Keratinocyte (primary cell): ENCODE data around the gene USP20. TPM values are rescaled to one million over a fixed set of nuclear protein-coding genes. Genes with fewer than 3 reads are reported as not detected.

Experiments used
- DNase-seq: peaks from one replicate; pipeline ENCODE4 v3.0.0-alpha.2; 2011; ENCODE audit warnings: low read depth, missing footprints, low spot score
- FAIRE-seq: peaks from 2 replicates; lab custom pipeline; 2011; peaks lifted over from hg19 to GRCh38; lab: Jason Lieb, UNC
- H2AFZ ChIP-seq: 2 replicates; pipeline ENCODE4 v1.6.0; 2012; ENCODE audit warnings: low read length, control low read depth, inconsistent platforms; ENCODE audit not compliant: control insufficient read depth
- H3K27ac ChIP-seq: 2 replicates; pipeline ENCODE4 v1.5.1; 2011; ENCODE audit warnings: low read length; ENCODE audit not compliant: control insufficient read depth, insufficient read depth
- H3K27me3 ChIP-seq: 3 replicates; pipeline ENCODE4 v1.6.0; 2011; ENCODE audit warnings: low read length; ENCODE audit not compliant: control insufficient read depth, insufficient read depth; ENCODE audit errors: extremely low read depth
- H3K36me3 ChIP-seq, 2 experiments: 2 replicates in 1 of 2; 3 replicates in 1 of 2; pipeline ENCODE4 v1.5.1; 2011; ENCODE audit warnings: low read length in 2 of 2, mild to moderate bottlenecking in 1 of 2; ENCODE audit not compliant: control insufficient read depth in 2 of 2, insufficient read depth in 2 of 2; ENCODE audit errors: extremely low read depth in 1 of 2
- H3K4me1 ChIP-seq: 3 replicates; pipeline ENCODE4 v1.5.1; 2011; ENCODE audit warnings: low read length; ENCODE audit not compliant: control insufficient read depth, insufficient read depth; ENCODE audit errors: extremely low read depth
- H3K4me2 ChIP-seq: 3 replicates; pipeline ENCODE4 v1.6.0; 2011; ENCODE audit warnings: low read depth, low read length; ENCODE audit not compliant: control insufficient read depth, insufficient read depth; ENCODE audit errors: extremely low read depth
- H3K4me3 ChIP-seq, 3 experiments: fragments of 200-600 bp in 1 of 3; sonication (generic) in 1 of 3; 2 replicates in 2 of 3; 3 replicates in 1 of 3; pipeline ENCODE4 v1.5.1; 2011 to 2016; ENCODE audit warnings: low read length in 3 of 3, mild to moderate bottlenecking in 3 of 3, control low read depth in 2 of 3, inconsistent platforms in 1 of 3, low read depth in 1 of 3, mixed read lengths in 1 of 3, mixed run types in 1 of 3, moderate library complexity in 1 of 3; ENCODE audit not compliant: control insufficient read depth in 2 of 3, insufficient read depth in 2 of 3; ENCODE audit errors: extremely low read depth in 1 of 3
- H3K79me2 ChIP-seq: 2 replicates; pipeline ENCODE4 v1.6.0; 2012; ENCODE audit warnings: low read length; ENCODE audit not compliant: control insufficient read depth, insufficient read depth
- H3K9ac ChIP-seq: 3 replicates; pipeline ENCODE4 v1.6.0; 2011; ENCODE audit warnings: low read length; ENCODE audit not compliant: control insufficient read depth, insufficient read depth; ENCODE audit errors: extremely low read depth
- H3K9me1 ChIP-seq: 3 replicates; pipeline ENCODE4 v1.6.0; 2011; ENCODE audit warnings: low read length; ENCODE audit not compliant: control insufficient read depth, insufficient read depth; ENCODE audit errors: extremely low read depth
- H3K9me3 ChIP-seq: 2 replicates; pipeline ENCODE4 v1.5.1; 2012; ENCODE audit warnings: low read depth, low read length; ENCODE audit not compliant: control insufficient read depth
- H4K20me1 ChIP-seq: 3 replicates; pipeline ENCODE4 v1.6.0; 2011; ENCODE audit warnings: low read length; ENCODE audit not compliant: control insufficient read depth, insufficient read depth; ENCODE audit errors: extremely low read depth
- EZH2 ChIP-seq: IDR thresholded peaks from one replicate; pipeline ENCODE4 v1.6.1; 2012; ENCODE audit warnings: inconsistent platforms, mild to moderate bottlenecking, low read length, moderate library complexity
- dilution Hi-C: fragments of 300-500 bp; cut with MboI; formaldehyde crosslinking; loops from one replicate; pipeline ENCODE4 v1.7.0; 2020; ENCODE audit warnings: low sequenced_read_pairs; ENCODE audit not compliant: extremely low pct_ligation_motif_present
- polyA plus RNA-seq, 5 experiments: library from polyadenylated mRNA; depleted of rRNA in 3 of 5; stranded (reverse) in 3 of 5; stranded (forward) in 1 of 5; unstranded in 1 of 5; fragments of >200 nt; gene quantifications; 1 replicate in 1 of 5; 2 replicates in 3 of 5; 3 replicates in 1 of 5; pipeline versions ENCODE4 v1.2.1 to v1.2.3, GENCODE V29; 2011 to 2012; ENCODE audit warnings: missing spikeins in 2 of 5, low read depth in 1 of 5, low replicate concordance in 1 of 5
- TF ChIP-seq, protein P1 (sequence below), 3 experiments: IDR thresholded peaks in 1 of 3; conservative IDR thresholded peaks in 1 of 3; optimal IDR thresholded peaks in 1 of 3; 2 replicates in 2 of 3; 3 replicates in 1 of 3; pipeline versions ENCODE3 to v1.5.1; 2011; ENCODE audit warnings: low read length in 3 of 3, mild to moderate bottlenecking in 3 of 3, moderate library complexity in 2 of 3, control low read depth in 1 of 3, inconsistent platforms in 1 of 3; ENCODE audit not compliant: insufficient read depth in 2 of 3; ENCODE audit errors: extremely low read depth in 1 of 3

USP20 gene
- polyA plus RNA-seq, 1 donor (not counting 4 experiments of a cell fraction or from before 2014, with no cell fraction given), result 6.4 TPM

DNA sequence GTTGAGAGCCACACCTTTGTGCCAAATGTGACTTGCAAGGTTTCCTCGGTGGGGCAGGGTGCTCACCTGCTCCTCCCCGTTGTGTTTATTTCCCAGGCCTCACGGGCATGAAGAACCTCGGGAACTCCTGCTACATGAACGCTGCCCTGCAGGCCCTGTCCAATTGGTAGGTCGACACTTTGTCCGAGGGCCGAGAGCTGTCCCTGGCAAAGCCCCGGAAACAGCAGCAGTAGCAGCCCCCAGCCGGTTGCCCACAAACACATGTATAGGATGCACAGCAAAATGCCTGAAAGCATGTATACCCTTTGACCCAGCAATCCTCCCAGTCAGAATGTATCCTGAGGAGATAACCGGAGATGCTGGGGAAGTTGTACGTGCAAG lies 26.2 kb downstream of the USP20 start:
- H3K9ac ChIP-seq, result no peak overlapping the region
- no peaks in the 10 kb centered on the region for H3K9me3 ChIP-seq
- TF ChIP-seq, protein P1, sequence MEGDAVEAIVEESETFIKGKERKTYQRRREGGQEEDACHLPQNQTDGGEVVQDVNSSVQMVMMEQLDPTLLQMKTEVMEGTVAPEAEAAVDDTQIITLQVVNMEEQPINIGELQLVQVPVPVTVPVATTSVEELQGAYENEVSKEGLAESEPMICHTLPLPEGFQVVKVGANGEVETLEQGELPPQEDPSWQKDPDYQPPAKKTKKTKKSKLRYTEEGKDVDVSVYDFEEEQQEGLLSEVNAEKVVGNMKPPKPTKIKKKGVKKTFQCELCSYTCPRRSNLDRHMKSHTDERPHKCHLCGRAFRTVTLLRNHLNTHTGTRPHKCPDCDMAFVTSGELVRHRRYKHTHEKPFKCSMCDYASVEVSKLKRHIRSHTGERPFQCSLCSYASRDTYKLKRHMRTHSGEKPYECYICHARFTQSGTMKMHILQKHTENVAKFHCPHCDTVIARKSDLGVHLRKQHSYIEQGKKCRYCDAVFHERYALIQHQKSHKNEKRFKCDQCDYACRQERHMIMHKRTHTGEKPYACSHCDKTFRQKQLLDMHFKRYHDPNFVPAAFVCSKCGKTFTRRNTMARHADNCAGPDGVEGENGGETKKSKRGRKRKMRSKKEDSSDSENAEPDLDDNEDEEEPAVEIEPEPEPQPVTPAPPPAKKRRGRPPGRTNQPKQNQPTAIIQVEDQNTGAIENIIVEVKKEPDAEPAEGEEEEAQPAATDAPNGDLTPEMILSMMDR (optimal IDR thresholded peaks at IDR 0.05 in 1 of 3, IDR thresholded peaks at IDR 0.05 in 1 of 3, conservative IDR thresholded peaks at IDR 0.05 in 1 of 3; ENCODE audit: extremely low read depth in 1 of 3, insufficient read depth in 2 of 3, low read length in 3 of 3), result no peak
- TF ChIP-seq EZH2, result no peak
- no peak for FAIRE-seq
- no peak for DNase-seq
- no peak overlapping the region for H3K4me3 ChIP-seq
- dilution Hi-C loops, result no loop called here
- no peak overlapping the region for H3K27ac ChIP-seq
- H3K27me3 ChIP-seq, result no peaks in the 10 kb centered on the region
- peaks cover 8% of the 10 kb centered on the region for H3K4me1 ChIP-seq
- H2AFZ ChIP-seq, result no peak overlapping the region
- no peaks in the 10 kb centered on the region for H3K9me1 ChIP-seq
- H3K4me2 ChIP-seq, result no peak overlapping the region
- H3K36me3 ChIP-seq, result peaks cover 12 to 22% of the 10 kb centered on the region in 2 experiments
- H4K20me1 ChIP-seq, result no peaks in the 10 kb centered on the region
- no peaks in the 10 kb centered on the region for H3K79me2 ChIP-seq

DNA sequence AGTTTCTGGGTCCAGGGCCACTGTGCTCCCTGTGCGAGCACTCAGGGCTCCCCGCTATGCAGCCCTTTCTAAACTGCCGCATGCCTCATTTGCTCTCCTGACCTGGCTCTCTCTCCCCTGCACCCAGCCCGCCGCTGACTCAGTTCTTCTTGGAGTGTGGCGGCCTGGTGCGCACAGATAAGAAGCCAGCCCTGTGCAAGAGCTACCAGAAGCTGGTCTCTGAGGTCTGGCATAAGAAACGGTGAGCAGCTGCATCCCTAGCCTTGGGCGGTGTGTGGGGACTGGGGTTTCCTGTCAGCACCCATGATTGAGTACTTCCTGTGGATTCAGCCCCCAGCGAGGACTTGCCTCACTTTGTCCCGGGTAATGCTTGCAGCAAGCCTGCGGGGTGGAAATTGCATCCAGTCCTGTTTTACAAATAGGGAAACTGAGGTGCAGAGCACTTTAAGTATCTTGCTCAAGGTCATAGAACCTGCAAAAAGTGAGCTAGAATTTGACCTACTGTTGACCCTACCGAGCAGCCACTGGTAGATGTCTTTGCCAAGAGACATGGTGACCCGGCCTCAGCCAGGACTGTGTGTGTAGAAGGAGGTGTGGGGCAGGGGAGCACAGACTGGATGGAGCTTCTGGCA lies 27.9 kb downstream of the USP20 start:
- dilution Hi-C loops, result no loop called here
- Histone ChIP-seq H3K4me3 (no peak overlapping the region), H3K4me2 (peak overlapping the region; percentile 37), H4K20me1 (no peaks in the 10 kb centered on the region), H3K36me3 (peaks cover 11 to 21% of the 10 kb centered on the region in 2 experiments), H2AFZ (no peak overlapping the region), H3K27me3 (no peaks in the 10 kb centered on the region), H3K27ac (no peak overlapping the region), H3K79me2 (no peaks in the 10 kb centered on the region), H3K9me1 (no peaks in the 10 kb centered on the region), H3K4me1 (peaks cover 8% of the 10 kb centered on the region), H3K9ac (no peak overlapping the region), H3K9me3 (no peaks in the 10 kb centered on the region)
- FAIRE-seq, result no peak
- TF ChIP-seq, protein P1 (optimal IDR thresholded peaks at IDR 0.05 in 1 of 3, IDR thresholded peaks at IDR 0.05 in 1 of 3, conservative IDR thresholded peaks at IDR 0.05 in 1 of 3; ENCODE audit: extremely low read depth in 1 of 3, insufficient read depth in 2 of 3, low read length in 3 of 3), result no peak
- no peak for TF ChIP-seq EZH2
- DNase-seq, result no peak
